Ovary (tissue), 3 donors: Measurements from ENCODE around the gene GSTO1.

Experiments
- EP300 ChIP-seq: sonication (generic); formaldehyde crosslinking; IDR thresholded peaks from one replicate; pipeline ENCODE4 v1.6.1; 2017; ENCODE audit warnings: antibody characterized with exemption
- POLR2A ChIP-seq: fragments of 450-650 bp; IDR thresholded peaks from one replicate; pipeline ENCODE4 v1.6.1; 2017; ENCODE audit warnings: antibody characterized with exemption, mild to moderate bottlenecking, moderate library complexity
- TF ChIP-seq, protein P1 (sequence below), 3 donors: fragments of 450-650 bp in 2 of 3; fragments of 200-600 bp in 1 of 3; IDR thresholded peaks; one replicate each; pipeline versions ENCODE4 v1.5.1 to v1.8.0; 2016 to 2022; ENCODE audit warnings: antibody characterized with exemption in 3 of 3, mild to moderate bottlenecking in 1 of 3
- donor health status: DM: no; HTN: no; CAD: no.

DNA sequence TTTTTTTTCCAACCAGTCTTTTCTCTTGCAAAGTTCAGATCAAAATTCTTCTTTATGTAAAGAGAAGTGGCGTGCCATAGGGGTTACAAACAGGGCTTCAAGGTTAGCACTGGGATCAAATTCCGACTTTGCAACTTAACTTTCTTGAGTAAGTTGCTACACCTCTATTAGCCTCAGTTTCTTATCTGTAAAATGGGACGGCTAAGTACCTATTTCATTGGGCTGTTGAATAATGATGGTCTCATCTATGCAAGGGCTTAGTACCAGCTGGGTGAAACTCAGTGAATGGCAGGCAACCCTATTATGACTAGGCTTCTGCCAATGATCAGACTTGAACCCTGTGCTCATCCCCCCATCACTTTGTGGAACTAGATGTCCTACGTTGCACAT lies 49.7 kb downstream of the GSTO1 start:
- no peak for TF ChIP-seq EP300
- TF ChIP-seq, protein P1, sequence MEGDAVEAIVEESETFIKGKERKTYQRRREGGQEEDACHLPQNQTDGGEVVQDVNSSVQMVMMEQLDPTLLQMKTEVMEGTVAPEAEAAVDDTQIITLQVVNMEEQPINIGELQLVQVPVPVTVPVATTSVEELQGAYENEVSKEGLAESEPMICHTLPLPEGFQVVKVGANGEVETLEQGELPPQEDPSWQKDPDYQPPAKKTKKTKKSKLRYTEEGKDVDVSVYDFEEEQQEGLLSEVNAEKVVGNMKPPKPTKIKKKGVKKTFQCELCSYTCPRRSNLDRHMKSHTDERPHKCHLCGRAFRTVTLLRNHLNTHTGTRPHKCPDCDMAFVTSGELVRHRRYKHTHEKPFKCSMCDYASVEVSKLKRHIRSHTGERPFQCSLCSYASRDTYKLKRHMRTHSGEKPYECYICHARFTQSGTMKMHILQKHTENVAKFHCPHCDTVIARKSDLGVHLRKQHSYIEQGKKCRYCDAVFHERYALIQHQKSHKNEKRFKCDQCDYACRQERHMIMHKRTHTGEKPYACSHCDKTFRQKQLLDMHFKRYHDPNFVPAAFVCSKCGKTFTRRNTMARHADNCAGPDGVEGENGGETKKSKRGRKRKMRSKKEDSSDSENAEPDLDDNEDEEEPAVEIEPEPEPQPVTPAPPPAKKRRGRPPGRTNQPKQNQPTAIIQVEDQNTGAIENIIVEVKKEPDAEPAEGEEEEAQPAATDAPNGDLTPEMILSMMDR (IDR thresholded peaks at IDR 0.05): no peak
- TF ChIP-seq POLR2A: no peak
